GM21360 (cell line): ENCODE measurements around the gene DHX29.
"Not testable (repeated sequence)": the region's sequence is repeated elsewhere in the genome, so short reads cannot be mapped to it uniquely, and the experiment has no call there.

Source experiments
- ATAC-seq: cut with Tn5 transposase; IDR thresholded peaks from one replicate; pipeline ENCODE4 v1.9.1; 2021; ENCODE audit warnings: mild to moderate bottlenecking, moderate library complexity; ENCODE audit not compliant: unreplicated experiment

Gene DHX29

DNA sequence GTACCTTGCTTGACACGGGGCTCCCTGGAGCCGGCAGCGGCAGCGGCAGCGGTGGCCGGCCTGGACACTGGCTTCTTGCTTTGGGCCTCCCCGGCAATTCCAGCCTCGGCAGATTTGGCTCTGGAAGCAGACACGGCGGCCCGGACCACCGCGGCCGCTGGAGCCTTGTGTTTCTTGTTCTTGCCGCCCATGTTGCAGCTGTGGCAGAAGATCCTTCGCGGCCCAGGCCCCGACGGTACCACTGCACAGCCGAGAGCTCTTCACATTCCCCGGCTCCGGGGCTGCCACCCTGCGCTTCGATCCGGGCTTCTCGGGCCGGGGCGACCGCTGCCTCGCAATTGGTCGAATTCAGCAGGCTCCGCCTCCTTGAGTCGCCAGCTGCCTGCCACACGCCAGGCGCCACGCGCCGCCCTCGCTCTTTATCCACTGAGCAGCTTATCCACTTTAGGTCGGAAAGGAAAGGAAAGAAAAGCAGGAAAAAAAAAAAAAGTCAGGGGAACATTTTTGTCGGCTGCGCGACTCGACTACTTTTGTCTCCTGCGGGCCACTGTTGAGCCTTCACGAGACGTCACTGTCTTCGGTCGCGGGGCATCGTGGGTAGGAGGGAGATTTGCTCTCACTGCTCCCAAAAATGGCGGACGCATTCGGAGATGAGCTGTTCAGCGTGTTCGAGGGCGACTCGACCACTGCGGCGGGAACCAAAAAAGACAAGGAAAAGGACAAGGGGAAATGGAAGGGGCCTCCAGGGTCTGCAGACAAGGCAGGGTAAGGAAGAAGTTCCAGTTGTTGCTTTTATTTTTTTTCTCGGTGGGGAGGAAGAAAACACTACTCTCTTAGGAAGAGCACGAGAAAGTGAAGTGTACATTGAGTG lies at the start of gene DHX29, which contains the start of gene MTREX:
DHX29 (minus strand) TSS at position 312 of the 871 bp plus-strand sequence; CDS start at position 191, 121 bp downstream.
MTREX (plus strand) TSS at position 607 of the 871 bp plus-strand sequence; CDS start at position 632, 25 bp downstream.
- peak; percentile 77 for ATAC-seq

DNA sequence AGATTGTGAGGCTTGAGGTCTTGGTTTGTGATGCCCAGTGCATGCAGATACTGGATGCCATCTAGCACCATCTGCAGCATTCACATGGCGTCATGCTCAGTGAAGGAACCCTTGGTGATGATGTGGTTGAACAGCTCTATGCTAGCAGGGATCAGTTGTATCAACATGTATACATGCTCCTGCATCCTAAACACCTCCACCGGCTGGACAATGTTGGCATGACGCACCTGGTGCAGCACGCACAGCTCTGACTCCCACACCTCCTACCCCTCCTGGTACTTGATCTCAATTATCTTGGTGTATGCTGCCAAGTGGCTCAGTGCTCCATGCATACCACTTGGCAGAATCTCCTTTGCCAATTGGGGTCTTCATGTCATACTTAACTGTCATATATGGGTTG lies 49.4 kb upstream of the DHX29 start:
- no peak for ATAC-seq

- no peak for ATAC-seq
Measured at GRCh38 chr5:55350754-55351153, 43.3 kb upstream of the DHX29 start.

DNA sequence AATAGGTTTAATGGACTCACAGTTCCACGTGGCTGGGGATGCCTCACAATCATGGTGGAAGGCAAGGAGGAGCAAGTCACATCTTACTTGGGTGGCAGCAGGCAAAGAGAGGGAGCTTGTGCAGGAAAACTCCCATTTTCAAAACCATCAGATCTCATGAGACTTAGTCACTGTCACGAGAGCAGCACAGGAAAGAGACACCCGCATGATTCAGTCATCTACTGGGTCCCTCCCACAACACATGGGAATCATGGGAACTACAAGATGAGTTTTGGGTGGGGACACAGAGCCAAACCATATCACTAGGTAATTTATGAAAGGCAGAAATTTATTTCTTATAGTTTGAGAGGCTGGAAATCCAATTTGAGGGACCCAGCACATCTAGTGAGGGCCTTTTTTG lies 40.3 kb upstream of the DHX29 start:
- ATAC-seq, result no peak

GRCh38 chr5:55345327-55345726 lies 37.8 kb upstream of the DHX29 start:
- ATAC-seq, result no peak

GRCh38 chr5:55344392-55344992 lies 37.0 kb upstream of the DHX29 start:
- ATAC-seq, result no peak

GRCh38 chr5:55343609-55344008 lies 36.1 kb upstream of the DHX29 start:
- no peak for ATAC-seq

GRCh38 chr5:55343107-55343506 lies 35.6 kb upstream of the DHX29 start:
- ATAC-seq, result no peak

- peak; percentile 71 for ATAC-seq
Measured at GRCh38 chr5:55338810-55339243, 31.3 kb upstream of the DHX29 start.

DNA sequence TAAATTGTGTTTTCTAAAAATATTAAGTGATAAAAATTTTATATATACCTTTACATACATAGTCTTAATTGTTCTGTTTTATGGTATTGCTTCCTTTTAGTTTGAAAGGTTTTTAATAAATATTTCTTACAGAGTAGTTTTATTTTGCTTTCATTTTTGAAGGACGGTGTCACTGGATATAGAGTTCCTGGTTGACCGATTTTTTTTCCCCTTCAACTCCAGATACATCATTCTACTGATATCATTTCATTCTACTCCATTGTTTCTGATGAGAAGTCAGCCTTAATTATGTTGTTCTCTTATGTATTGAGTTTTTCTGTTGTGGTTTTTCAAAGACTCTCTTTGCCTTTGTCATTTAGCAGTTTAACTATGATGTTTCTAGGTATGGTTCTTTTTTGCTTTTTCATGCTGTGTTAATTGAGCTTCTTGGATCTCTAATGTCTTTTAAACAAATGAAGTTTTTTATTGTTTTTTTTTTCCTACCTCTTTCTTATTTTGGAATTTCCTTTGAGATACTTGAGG lies 30.7 kb upstream of the DHX29 start:
- no peak for ATAC-seq

GRCh38 chr5:55333811-55334210 lies 26.3 kb upstream of the DHX29 start:
- ATAC-seq, result no peak

DNA sequence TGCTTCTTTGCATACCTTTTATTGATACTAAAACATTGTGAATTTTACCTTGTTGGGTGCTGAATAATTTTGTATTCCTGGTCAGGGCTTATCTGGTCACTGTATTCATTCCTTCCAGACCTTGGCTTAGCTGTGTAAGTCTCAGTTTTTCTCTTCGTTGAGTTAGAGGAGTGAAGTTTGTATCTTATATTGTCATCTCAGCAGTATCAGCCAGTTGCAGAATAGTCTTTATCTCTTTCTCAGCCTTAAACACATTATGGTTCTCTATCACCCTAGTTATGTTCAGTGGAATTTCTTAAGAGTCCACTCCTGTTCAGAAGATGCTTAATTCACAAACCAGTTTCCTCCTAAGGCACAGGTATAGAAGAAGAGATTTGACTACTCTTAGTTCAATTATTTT lies 25.5 kb upstream of the DHX29 start:
- no peak for ATAC-seq

DNA sequence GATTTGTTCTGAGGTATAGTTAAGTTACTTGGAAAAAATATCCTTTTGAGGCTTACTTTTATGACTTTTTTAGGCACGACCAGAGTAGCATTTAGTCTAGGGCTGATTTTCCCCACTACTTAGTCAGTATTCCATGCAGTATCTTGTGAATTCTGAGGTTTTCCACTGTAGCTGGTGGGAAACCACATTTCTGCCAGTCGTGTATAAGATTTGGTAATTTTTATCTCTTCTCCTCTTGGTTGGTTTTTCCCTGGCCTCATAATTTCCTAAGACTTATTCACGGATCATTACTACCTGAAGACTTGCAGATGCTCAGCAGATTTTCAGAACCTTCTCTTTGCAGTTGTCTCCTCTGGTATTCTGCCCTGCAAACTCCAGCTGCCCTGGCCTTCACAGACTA lies 23.8 kb upstream of the DHX29 start:
- no peak for ATAC-seq

- ATAC-seq, result no peak
Measured at GRCh38 chr5:55327281-55327680, 19.8 kb upstream of the DHX29 start.

GRCh38 chr5:55325621-55326020 lies 18.1 kb upstream of the DHX29 start:
- no peak for ATAC-seq

DNA sequence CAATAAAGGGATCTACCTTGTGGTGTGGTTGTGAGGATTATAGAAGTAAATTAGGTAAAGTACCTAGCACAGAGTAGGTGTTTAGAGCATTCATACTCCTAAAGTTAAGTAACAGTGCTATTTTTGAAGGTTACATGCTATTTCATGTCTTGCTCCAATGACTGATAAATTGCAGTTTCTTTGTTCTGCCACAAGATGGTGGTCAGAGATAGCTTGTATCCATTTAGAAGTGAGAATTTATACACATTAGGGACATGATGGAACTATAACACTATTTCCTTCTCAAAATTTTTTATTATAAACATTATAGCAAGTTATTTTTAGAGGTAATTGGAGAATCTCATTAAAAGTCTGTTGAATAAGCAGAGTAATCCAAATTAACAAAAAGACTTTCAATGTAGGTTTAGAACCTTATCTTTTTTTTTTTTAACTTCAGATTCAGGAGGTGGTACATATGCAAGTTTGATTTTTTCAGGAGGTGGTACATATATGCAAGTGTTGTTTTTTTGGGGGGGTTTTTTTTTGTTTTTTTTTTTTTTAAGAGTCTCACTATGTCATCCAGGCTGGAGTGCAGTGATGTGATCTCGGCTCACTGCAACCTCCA lies 17.4 kb upstream of the DHX29 start:
- ATAC-seq, result no peak

DNA sequence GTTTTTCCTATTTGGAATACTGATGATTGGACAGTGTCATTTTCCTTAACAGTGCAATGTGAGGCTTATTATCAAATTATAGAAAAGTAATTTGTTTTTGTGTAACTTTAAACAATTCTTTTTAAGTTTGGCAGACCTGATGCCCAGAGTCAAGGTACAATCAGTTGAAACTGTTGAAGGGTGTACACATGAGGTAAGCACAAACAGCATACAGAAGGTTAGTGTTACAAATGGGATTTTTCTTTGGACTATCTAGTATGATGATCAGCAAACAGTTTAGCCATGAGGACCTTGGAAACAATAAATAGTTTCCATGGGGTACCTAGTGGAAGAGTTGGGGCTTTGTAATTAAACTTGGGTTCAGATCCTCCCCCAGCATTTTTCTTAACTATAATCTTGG lies 16.5 kb upstream of the DHX29 start:
- ATAC-seq, result no peak

- ATAC-seq, result no peak
Measured at GRCh38 chr5:55320571-55320970, 13.1 kb upstream of the DHX29 start.

DNA sequence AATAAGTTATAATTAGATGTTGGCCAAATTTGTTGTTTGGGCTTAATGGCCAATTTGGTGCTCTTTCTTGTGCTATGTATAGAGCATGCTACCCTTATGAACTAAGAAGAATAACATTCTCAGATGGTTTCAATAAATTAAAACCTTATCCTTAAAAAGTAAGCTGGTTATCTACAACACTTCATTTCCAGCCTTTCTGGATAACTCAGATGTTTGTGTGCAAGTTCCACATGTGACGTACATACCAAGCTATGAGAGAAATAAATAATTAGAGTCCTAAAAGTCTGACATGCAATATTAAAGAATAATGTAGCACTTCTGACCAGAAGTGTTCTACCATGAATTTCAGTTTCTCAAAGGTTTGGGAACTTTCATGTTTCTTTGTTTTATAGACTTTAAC lies 12.0 kb upstream of the DHX29 start:
- no peak for ATAC-seq

GRCh38 chr5:55318237-55318636 lies 10.7 kb upstream of the DHX29 start:
- not testable (repeated sequence) for ATAC-seq

GRCh38 chr5:55316837-55317236 lies 9.3 kb upstream of the DHX29 start:
- ATAC-seq, result no peak

DNA sequence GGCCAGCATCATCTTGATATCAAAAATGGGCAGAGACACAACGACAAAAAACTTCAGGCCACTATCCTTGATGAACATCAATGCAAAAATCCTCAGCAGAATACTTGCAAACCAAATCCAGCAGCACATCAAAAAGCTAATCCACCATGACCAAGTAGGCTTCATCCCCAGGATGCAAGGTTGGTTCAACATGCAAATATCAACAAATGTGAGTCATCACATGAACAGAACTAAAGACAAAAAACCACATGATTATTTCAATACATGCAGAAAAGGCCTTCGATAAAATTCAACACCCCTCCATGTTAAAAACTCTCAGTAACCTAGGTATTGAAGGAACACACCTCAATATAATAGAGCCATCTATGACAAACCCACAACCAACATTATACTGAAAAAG lies 8.8 kb upstream of the DHX29 start:
- ATAC-seq, result no peak
